ENCODE measurements around the gene NSUN4.
"Not testable (repeated sequence)": the region's sequence is repeated elsewhere in the genome, so short reads cannot be mapped to it uniquely, and the experiment has no call there.

Gene NSUN4

DNA sequence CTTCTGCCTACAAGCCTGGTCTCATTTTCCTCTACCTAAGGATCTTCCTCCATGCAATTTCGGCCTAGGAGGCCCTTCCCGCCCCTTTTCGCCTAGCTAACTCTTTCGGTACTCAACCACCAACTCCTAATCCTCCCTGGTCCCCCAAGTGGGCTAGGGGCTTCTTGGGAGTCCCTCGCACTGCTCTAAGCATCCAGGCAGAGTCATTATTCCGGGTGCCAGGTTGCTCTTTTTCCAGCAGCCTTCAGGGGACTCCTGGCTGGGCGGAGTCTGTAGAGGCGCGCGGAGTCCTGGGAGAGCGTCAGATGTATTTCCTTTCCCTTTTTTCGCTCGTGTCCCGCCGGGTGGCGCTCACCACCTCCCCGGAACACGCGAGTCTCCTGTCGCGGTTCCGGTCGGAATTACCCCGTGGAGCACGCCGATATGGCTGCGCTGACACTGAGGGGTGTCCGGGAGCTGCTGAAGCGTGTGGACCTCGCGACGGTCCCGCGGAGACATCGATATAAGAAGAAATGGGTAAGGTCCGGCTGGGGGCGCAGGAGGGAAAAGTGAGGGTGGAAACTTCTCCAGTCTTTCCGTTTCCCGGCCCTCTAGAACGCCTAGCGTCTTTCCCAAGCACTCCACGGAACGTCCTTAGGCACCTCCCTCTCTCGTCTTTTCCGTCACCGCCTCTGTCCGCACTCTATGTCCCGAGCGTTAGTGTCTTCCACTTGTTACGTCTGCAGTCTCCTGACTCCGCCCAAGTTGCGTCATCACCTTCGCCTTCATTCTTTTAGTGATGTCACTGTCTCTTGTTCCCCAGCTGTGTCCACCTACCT lies at the start of gene NSUN4:
Gene NSUN4, plus strand, starts transcription at position 404 of the 818 bp plus-strand sequence. Its CDS starts 20 bp downstream, at position 424.
- peak; percentile 97 for DNase-seq (ENCODE audit: low read depth)

DNA sequence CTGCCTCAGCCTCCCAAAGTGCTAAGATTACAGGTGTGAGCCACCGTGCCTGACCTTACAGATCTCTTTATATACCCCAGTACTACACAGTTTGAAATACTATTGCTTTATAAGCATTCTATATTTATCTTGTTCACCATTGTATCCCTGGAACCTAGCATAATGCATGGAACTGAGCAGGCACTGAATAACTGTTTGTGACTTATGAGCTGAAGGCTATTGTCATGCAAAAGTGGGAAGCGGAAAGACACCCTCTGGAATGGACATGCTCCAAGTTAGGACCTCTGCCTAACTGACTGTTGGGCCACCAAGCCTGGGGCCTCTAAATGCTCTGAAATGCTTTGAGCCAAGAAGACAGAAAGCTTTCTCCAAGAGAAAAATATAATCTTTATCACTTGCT lies 45.3 kb upstream of the NSUN4 start:
- DNase-seq (ENCODE audit: low read depth): no peak

DNA sequence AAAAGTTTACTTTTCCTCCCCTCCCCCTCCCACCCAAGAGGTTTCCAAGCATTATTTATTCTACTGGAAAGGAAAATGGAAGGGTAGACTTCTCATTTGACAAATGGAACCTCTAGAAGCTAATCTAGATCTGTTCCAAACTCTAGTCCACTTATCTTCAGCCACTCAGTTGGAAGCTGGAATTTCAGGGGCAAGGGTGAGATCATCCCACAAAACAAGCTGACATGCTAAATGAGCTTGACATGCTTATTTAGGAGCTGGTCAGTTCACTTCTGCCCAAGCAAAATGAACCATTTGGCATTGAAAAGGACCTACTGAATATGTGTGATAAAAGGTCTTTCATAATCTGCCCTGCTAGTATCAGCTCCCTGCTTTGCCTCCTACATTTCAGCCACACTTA lies 42.2 kb upstream of the NSUN4 start:
- no peak for DNase-seq (ENCODE audit: low read depth)

DNA sequence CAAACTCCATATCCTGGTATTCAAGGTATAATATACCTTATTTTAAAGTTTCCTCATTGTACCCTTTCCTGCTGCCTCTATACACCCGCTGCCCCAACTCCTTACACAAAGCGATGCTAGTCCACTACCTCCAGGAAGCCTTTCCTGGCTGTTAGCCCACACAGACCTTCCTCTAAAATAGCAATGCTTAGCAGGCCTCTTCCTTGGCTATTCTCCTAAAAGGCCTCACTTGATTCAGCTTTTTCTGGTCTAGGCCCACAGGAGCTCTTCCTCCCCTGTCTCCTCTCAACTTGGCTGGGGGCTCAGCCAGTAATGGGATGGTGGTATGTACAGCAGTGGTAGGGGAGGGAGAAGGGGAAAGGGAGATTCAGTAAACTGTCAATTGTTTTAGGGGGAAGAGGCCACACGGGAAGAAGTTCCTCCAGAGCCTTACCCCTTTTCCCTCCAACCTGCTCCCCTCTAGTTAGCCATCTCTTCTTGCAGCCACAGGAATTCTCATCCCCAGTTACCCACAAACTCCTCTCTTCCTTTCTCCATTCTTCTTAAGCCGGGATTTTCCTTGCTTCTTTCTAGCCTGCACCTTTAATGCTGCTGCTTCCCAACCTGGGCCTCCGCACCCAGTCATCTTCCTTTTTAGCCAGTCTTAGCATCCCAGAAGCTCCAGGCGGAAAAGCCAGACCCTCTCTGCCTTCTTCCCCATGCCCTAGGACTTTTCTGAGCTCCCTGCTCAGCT lies 39.8 kb upstream of the NSUN4 start:
- peak; percentile 21 for DNase-seq (ENCODE audit: low read depth)

DNA sequence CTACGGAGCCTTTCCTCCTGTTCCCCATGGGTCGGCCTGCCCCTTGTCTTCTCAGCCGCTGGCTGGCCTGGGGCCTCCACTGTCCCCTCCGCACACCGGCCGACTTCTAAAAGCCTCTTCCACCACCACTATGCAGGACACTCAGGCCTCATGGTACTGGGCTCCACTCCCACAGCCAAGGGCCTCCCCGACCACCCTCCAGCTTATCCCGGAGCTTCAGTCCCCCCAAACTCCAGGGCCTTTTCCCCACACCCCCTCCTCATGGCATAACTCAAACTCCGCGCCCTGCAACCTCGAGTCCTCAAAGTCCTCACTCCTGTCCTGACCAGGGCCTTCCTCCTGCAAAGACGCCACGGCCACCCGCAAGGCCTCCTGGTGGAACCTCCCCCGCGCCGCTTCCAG lies 39.2 kb upstream of the NSUN4 start:
- peak; percentile 51 for DNase-seq (ENCODE audit: low read depth)

DNA sequence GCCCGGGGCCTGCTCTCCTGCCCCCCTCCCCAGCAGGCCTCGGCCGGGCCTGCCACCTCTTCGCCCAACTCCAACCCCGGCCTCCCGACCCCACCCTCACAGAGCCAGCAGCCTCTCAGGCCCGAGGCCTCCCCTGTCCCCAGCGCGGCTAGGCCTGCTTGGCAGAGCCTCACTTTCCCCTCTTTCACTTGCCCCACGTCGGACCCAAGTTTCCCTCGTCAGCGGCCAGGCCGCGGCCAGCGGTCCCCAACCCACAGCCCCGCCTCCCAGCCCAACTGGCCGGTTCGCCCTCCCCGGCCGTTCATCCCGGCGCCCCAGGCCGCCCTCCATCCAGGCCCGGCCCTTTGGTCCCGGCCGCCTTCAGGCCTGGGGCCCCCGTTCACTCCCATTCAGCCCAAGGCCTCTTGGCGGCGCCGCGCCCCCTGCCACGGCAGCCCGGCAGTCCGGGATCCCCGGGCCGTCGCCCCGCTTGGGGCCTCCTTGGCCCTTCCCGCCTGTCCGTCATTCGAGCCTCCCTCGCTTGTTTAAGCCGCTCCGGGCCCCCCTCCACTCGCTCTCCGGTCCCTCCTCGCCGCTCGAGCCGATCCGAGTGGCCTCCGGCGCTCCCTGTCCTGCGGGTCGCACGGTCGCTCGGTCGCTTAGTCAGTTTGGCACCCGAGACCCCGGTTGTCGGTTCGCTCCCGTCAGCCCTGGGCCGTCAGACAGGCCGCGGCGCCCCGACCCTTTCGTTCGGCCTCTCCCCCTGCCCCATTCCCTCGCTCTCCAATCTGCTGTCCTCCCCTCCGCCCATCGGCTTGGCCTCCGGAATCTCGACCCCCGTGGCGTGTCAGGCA lies 38.6 kb upstream of the NSUN4 start:
- peak; percentile 59 for DNase-seq (ENCODE audit: low read depth)

DNA sequence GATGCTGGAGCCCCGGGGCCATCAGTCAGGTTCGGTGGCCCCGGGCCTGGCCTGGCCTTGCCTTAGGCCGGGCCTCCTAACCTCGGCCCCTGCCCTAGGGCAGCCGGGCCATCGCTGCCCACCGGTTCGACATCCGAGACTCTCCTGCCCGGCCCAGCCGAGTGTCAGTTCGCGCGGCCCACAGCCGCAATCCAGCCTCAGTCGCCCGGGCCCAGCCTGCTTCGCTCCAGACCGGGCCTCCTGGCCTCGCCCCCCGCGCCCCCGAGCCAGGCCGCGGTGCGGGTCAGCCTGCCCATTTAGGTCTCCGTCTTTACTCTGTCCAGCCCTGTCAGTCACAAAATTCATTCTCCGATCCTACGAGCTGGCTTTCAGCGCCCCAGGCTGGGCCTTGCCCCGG lies 38.0 kb upstream of the NSUN4 start:
- DNase-seq (ENCODE audit: low read depth): peak; percentile 48

DNA sequence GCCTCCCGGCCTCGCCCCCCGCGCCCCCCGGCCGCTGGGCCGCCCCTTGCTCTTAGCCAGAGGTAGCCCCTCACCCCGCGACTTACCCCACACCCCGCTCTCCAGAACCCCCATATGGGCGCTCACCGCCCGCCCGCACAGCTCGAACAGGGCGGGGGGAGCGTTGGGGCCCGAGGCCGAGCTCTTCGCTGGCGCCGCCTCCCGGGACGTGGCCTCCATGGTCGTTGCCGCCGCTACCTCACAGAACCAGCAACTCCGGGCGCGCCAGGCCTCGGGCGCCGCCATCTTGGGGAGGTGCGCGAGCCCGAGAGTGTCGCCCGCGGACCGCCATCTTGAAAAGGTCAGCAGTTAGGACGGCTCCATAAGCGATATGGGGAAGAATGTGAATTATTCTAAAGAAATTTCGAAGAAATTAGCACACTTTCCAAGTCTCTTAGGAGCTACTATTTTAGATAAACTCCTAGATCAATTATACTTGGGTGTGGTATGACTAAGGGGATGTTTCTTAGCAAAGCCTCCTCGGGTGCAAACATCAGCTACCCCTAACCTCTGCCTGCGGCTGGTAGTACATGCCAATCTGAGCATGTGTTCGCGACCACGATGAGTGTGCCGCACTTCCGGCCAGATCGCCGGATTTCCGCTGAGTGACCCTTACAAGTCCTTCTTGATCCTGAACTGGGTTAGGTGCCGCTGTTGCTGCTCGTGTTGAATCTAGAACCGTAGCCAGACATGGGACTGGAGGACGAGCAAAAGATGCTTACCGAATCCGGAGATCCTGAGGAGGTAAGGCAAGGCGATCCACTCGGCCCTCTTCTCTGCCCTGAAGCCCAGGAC lies 37.4 kb upstream of the NSUN4 start, which contains the start of the genes LRRC41 and UQCRH:
Gene LRRC41, minus strand, starts transcription at position 579 of the 834 bp plus-strand sequence. Its CDS starts 294 bp downstream, at position 285.
Gene UQCRH, plus strand, starts transcription at position 661 of the 834 bp plus-strand sequence. Its CDS starts 69 bp downstream, at position 730.
- DNase-seq (ENCODE audit: low read depth): peak; percentile 97

DNA sequence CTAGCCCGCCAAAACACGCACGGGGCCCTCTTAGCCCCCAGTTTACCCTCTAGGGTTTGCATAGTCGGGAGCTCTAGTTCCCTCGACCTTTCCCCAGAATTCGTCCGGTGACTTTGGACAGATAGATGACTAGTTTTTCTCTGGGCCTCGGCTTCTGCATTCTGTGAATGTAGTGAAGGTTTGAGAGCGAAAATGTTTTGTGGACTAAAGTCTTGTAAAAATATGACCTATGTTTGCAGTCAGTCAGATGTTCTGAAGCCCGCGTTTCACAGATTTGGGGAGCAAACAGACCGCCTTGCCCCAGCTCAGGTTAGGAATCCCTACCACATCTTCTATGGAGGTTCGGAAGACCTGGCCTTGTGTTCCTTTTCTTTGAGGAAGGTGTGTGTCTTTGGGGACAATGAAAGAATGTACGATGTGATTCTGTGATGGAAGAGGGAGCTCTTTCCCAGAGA lies 36.7 kb upstream of the NSUN4 start:
- peak; percentile 21 for DNase-seq (ENCODE audit: low read depth)

- DNase-seq (ENCODE audit: low read depth): no peak
Observed at GRCh38 chr1:46306159-46306530, 34.5 kb upstream of the NSUN4 start.

DNA sequence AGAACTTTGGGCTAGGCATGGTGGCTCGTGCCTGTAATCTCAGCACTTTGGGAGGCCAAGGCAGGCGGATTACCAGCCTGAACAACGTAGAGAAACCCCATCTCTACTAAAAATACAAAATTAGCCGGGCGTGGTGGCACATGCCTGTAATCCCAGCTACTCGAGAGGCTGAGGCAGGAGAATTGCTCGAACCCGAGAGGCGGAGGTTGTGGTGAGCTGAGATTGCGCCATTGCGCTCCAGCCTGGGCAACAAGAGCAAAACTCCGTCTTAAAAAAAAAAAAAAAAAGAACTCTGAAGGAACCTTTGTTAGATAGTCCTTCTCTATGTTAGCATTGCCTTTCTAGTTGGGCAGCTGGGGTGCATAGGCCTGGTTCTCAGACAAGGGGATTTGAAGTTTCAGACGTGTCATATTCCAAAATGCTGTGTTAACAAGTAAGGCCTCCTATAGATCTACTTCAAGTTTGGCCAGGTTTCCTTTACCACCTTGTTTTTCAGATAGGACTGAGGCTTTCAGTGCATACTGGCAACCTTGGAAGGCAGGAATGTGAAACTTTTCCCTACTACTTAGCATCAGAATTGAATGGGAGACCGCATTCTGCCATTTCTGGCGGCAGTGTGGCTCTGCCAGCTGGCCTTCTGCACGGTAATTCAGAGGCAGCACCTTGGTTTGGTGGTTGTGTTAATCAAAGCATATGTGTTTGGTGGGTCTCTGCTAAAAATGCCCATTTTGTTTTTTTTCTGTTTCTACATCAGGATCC lies 31.0 kb upstream of the NSUN4 start:
- DNase-seq (ENCODE audit: low read depth): no peak

- no peak for DNase-seq (ENCODE audit: low read depth)
Observed at GRCh38 chr1:46310321-46310720, 30.3 kb upstream of the NSUN4 start.

DNA sequence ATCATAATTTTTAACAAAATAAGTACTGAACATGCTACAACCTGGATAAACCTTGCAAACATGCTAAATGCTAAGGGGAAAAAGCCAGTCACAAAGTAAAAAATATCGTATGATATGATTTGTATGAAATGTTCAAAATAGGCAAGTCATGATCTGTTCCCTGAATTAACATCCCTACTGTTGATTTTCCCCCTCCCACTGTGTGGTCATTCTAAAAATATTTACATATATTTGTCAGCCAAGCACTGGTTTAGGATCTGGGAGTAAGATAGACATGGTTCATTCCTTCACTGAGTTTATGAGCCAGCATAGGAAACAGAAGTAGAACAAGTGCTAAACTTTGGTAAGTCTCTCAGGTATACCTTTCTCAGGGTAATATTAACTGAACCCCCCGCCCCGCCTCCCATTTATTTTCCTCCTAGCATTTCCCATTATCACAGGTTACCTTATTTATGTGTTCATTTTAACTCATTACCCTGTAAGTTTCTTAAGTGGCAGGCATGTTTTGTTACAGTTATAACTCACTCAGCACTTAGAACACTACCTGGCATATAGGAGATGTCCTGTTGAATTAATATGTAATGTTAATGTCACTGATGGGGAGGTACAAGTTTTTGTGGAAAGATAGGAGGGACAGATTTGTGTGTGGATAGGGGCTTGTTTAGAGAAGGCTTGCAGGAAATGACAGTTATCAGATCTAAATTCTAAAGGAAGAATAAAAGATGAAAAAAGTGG lies 24.8 kb upstream of the NSUN4 start:
- DNase-seq (ENCODE audit: low read depth): peak; percentile 44

- no peak for DNase-seq (ENCODE audit: low read depth)
Observed at GRCh38 chr1:46317323-46317722, 23.3 kb upstream of the NSUN4 start.

GRCh38 chr1:46319301-46319700 lies 21.3 kb upstream of the NSUN4 start:
- DNase-seq (ENCODE audit: low read depth): not testable (repeated sequence)

GRCh38 chr1:46319960-46320914 lies 20.4 kb upstream of the NSUN4 start:
- not testable (repeated sequence) for DNase-seq (ENCODE audit: low read depth)

DNA sequence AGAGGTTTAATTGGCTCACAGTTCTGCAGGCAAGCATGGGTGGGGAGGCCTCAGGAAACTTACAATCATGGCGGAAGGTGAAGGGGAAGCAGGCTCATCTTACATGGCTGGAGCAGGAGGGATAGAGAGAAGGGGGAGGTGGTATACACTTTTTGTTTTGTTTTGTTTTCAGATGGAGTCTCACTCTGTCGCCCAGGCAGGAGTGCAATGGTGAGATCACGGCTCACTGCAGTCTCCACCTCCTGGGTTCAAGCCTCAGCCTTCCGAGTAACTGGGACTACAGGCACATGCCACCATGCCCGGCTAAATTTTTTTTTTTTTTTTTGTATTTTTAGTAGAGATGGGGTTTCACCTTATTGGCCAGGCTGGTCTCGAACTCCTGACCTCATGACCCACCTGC lies 18.4 kb upstream of the NSUN4 start:
- not testable (repeated sequence) for DNase-seq (ENCODE audit: low read depth)

GRCh38 chr1:46325285-46326076 lies 15.1 kb upstream of the NSUN4 start:
- DNase-seq (ENCODE audit: low read depth): not testable (repeated sequence)
